Retinal pigment epithelial cell (primary cell): ENCODE results near the gene UGT1A3.

Experiments
- DNase-seq: peaks from one replicate; pipeline ENCODE4 v3.0.0-alpha.2; 2010; ENCODE audit warnings: low read depth
- H3K4me3 ChIP-seq: 2 replicates; pipeline ENCODE4 v1.5.1; 2011; ENCODE audit warnings: mild to moderate bottlenecking, low read length, control low read depth, moderate library complexity
- TF ChIP-seq, protein P1 (sequence below): conservative IDR thresholded peaks from 2 replicates; pipeline ENCODE4 v1.5.1; 2011; ENCODE audit warnings: low read depth, low read length, control low read depth, inconsistent platforms

Gene UGT1A3

DNA sequence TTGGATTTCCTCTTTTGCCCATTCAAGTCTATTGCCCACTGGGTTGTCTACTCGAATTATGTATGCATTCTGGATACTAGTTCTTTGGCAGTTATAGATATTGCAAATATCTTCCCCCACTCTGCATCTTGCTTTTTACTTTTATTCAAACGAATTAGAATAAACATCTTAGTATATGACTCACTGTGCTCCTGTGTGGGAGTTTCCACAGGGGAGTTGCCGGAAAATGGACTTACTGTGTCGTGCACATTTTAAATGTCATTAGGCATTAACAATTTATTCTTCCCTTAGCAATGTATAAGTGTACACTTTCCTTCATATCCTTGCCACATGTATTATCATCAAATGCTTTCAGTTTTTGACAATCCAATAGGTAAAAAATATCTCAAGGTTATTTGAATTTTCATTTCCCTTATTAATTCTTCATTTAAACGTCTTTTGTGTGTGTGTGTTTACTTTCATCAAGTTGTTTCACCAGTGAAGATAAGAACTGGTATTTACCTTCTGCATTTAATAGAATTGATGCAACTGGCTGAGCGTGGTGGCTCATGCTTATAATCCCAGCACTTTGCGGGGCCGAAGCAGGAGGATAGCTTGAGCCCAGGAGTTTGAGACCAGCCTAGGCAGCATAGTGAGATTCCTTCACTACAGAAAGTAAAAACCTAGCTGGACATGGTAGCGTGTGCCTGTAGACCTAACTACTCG lies 20.8 kb upstream of the UGT1A3 start:
- TF ChIP-seq, protein P1, sequence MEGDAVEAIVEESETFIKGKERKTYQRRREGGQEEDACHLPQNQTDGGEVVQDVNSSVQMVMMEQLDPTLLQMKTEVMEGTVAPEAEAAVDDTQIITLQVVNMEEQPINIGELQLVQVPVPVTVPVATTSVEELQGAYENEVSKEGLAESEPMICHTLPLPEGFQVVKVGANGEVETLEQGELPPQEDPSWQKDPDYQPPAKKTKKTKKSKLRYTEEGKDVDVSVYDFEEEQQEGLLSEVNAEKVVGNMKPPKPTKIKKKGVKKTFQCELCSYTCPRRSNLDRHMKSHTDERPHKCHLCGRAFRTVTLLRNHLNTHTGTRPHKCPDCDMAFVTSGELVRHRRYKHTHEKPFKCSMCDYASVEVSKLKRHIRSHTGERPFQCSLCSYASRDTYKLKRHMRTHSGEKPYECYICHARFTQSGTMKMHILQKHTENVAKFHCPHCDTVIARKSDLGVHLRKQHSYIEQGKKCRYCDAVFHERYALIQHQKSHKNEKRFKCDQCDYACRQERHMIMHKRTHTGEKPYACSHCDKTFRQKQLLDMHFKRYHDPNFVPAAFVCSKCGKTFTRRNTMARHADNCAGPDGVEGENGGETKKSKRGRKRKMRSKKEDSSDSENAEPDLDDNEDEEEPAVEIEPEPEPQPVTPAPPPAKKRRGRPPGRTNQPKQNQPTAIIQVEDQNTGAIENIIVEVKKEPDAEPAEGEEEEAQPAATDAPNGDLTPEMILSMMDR, result no peak
- DNase-seq, result no peak
- H3K4me3 ChIP-seq, result no peak overlapping the region

DNA sequence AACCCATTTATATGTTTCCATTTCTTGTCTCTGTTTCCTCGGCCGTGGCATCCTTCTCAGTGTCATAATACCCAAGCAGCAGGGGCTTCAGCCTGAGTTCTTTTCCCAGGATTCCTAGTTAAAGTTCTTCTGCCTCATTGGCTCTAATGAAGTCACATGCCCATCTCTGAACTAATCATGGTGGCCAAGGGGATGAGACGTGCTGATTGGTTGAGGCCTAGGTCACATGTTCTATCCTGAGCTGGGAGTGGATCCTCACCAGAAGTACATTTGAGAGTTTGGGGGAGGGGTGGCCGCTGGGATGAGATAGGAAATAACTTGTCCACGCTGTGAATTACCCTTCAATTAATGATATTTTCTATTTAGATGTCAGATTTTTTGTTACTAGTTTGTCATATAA lies 19.9 kb upstream of the UGT1A3 start:
- DNase-seq, result no peak
- TF ChIP-seq, protein P1, result no peak
- H3K4me3 ChIP-seq, result no peak overlapping the region

DNA sequence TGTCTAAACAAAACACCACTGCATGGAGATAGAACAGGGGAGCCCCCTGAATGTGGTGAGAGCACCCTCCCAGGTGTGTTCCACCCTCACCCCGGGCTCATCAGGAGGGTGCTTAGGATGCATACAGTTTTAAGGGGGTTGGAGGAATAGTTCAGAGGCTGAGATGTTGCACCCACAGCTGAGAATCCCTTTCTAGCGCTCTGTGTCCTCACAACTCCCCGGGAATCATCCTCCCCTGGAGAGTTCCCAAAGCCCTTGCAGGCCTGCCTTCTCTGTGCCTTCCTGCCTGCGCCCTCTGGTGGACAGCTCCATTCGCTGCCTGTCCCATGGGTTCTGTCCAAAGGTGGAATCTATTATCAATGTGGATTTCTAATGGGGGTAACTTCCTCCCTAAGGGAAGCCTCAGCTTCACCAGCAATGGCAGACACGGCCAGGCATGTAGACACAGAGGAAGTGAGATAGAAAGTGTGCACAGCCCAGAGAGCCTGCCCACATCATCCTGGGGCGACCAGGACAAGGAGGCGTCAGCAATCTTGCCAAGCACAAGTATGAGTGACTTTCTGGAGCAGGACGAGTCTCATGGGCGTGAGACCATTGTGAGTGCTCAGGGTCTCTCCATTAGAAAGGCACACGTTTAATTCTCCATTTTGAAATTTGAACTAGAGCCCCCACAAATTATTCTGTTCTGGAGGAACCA lies 17.4 kb upstream of the UGT1A3 start:
- TF ChIP-seq, protein P1, result peak; percentile 98
- no peak for DNase-seq
- H3K4me3 ChIP-seq, result no peak overlapping the region

DNA sequence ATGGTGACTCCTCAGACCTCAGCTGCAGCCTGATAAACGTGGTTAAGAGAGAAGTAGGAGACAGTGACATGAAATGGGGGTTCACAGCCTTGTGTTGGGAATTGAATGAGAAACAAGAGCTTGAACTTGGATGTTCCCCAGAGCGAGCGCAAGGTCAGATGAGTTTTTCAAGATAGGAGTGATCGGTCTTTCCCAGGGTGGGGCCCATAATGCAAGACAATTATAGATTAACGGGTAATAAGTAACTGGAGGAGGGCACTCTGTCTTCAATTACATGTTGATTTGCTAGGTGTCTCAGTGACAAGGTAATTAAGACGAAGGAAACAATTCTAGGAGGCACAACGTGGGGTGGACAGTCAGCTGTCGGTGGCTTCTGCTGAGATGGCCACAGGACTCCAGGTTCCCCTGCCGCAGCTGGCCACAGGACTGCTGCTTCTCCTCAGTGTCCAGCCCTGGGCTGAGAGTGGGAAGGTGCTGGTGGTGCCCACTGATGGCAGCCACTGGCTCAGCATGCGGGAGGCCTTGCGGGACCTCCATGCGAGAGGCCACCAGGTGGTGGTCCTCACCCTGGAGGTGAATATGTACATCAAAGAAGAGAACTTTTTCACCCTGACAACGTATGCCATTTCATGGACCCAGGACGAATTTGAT lies 16.1 kb upstream of the UGT1A3 start, which contains the start of gene UGT1A5:
Gene UGT1A5, plus strand, starts transcription at position 297 of the 651 bp plus-strand sequence. Its CDS starts 85 bp downstream, at position 382.
- no peak for DNase-seq
- TF ChIP-seq, protein P1, result no peak
- H3K4me3 ChIP-seq, result no peak within 1 kb of the TSS

DNA sequence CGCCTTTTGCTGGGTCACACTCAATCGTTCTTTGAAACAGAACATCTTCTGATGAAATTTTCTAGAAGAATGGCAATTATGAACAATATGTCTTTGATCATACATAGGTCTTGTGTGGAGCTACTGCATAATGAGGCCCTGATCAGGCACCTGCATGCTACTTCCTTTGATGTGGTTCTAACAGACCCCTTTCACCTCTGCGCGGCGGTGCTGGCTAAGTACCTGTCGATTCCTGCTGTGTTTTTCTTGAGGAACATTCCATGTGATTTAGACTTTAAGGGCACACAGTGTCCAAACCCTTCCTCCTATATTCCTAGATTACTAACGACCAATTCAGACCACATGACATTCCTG lies 15.6 kb upstream of the UGT1A3 start:
- no peak overlapping the region for H3K4me3 ChIP-seq
- TF ChIP-seq, protein P1, result no peak
- no peak for DNase-seq

DNA sequence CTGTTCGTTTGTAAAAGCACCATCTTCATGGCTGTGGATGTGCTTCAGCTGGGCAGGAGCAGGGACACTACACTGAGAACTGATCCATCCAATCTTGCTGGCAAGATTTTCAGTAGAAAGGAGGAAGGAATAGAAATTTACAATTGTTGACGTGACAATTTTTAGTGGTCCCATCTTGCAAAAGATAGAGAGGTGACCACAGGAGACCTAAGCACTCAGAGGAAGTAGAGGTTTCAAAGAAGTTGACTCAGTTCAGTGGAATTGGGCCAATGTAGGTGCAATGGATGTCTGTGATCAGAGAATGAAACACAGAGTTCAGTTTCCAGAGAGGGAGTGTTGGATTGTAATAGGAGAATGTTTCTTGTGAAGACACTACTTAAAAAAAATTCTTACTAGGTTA lies 14.7 kb upstream of the UGT1A3 start:
- no peak overlapping the region for H3K4me3 ChIP-seq
- no peak for DNase-seq
- TF ChIP-seq, protein P1, result no peak
